ENCODE data around the gene GPR15.
A peak's percentile ranks its signal among the peaks of the same experiment; 100 is the strongest.
"Not testable (repeated sequence)": the region's sequence is repeated elsewhere in the genome, so short reads cannot be mapped to it uniquely, and the experiment has no call there.

Gene GPR15

GRCh38 chr3:98555025-98555379 is 23.2 kb downstream of the GPR15 start:
- Histone ChIP-seq H3K9ac (ENCODE audit: low read length) (no peak overlapping the region), H3K27ac (ENCODE audit: low read depth, low read length) (no peak overlapping the region), H2AK5ac (ENCODE audit: low read length) (no peak overlapping the region), H3K18ac (ENCODE audit: low read length) (no peak overlapping the region), H3K23ac (ENCODE audit: low read length) (no peak overlapping the region), H4K8ac (ENCODE audit: low read depth, low read length) (no peak overlapping the region), H3K27me3 (ENCODE audit: insufficient read depth, low read length, poor library complexity) (no peaks in the 10 kb centered on the region), H3K4ac (ENCODE audit: low read depth, low read length) (no peak overlapping the region), H3K36me3 (ENCODE audit: control insufficient read depth, insufficient read depth, low read length) (no peaks in the 10 kb centered on the region), H4K5ac (ENCODE audit: low read length) (no peak overlapping the region), H3K56ac (ENCODE audit: low read length) (no peak overlapping the region), H3K4me3 (ENCODE audit: low read length) (no peak overlapping the region), H2BK15ac (replicated peaks; ENCODE audit: low read depth) (no peak overlapping the region), H2BK120ac (ENCODE audit: low read depth, low read length) (no peak overlapping the region), H3K4me1 (ENCODE audit: control insufficient read depth, low read depth, low read length) (no peaks in the 10 kb centered on the region), H3K79me2 (ENCODE audit: control insufficient read depth, insufficient read depth, low read length) (no peaks in the 10 kb centered on the region), H2BK5ac (ENCODE audit: low read length) (no peak overlapping the region), H3K79me1 (ENCODE audit: low read length) (no peaks in the 10 kb centered on the region), H3K4me2 (ENCODE audit: low read length) (no peak overlapping the region)
- DNase-seq: no peak
- no CpG with 5 or more reads among the region's 4 CpGs for WGBS (ENCODE audit: extremely low coverage, insufficient coverage, low lambda C conversion rate)

GRCh38 chr3:98556164-98557130 is 24.7 kb downstream of the GPR15 start:
- no peaks in the 10 kb centered on the region for H3K27me3 ChIP-seq (ENCODE audit: insufficient read depth, low read length, poor library complexity)
- no peak overlapping the region for H3K27ac ChIP-seq (ENCODE audit: low read depth, low read length)
- peak overlapping the region; percentile 61 for H2BK120ac ChIP-seq (ENCODE audit: low read depth, low read length)
- H3K4me2 ChIP-seq (ENCODE audit: low read length): no peak overlapping the region
- H3K56ac ChIP-seq (ENCODE audit: low read length): no peak overlapping the region
- H3K79me2 ChIP-seq (ENCODE audit: control insufficient read depth, insufficient read depth, low read length): no peaks in the 10 kb centered on the region
- H2BK15ac ChIP-seq (replicated peaks; ENCODE audit: low read depth): no peak overlapping the region
- H2AK5ac ChIP-seq (ENCODE audit: low read length): no peak overlapping the region
- H2BK5ac ChIP-seq (ENCODE audit: low read length): no peak overlapping the region
- H3K9ac ChIP-seq (ENCODE audit: low read length): no peak overlapping the region
- H3K4ac ChIP-seq (ENCODE audit: low read depth, low read length): no peak overlapping the region
- no CpG with 5 or more reads among the region's 7 CpGs for WGBS (ENCODE audit: extremely low coverage, insufficient coverage, low lambda C conversion rate)
- H4K8ac ChIP-seq (ENCODE audit: low read depth, low read length): no peak overlapping the region
- H3K4me3 ChIP-seq (ENCODE audit: low read length): no peak overlapping the region
- no peak for DNase-seq
- H4K5ac ChIP-seq (ENCODE audit: low read length): no peak overlapping the region
- H3K79me1 ChIP-seq (ENCODE audit: low read length): no peaks in the 10 kb centered on the region
- no peaks in the 10 kb centered on the region for H3K36me3 ChIP-seq (ENCODE audit: control insufficient read depth, insufficient read depth, low read length)
- no peak overlapping the region for H3K23ac ChIP-seq (ENCODE audit: low read length)
- H3K4me1 ChIP-seq (ENCODE audit: control insufficient read depth, low read depth, low read length): no peaks in the 10 kb centered on the region
- H3K18ac ChIP-seq (ENCODE audit: low read length): no peak overlapping the region

GRCh38 chr3:98557324-98558010 is 25.7 kb downstream of the GPR15 start:
- Histone ChIP-seq H4K8ac (ENCODE audit: low read depth, low read length) (no peak overlapping the region), H3K4me3 (ENCODE audit: low read length) (no peak overlapping the region), H3K36me3 (ENCODE audit: control insufficient read depth, insufficient read depth, low read length) (no peaks in the 10 kb centered on the region), H4K5ac (ENCODE audit: low read length) (no peak overlapping the region), H2BK120ac (ENCODE audit: low read depth, low read length) (no peak overlapping the region), H3K79me1 (ENCODE audit: low read length) (no peaks in the 10 kb centered on the region), H3K9ac (ENCODE audit: low read length) (no peak overlapping the region), H2BK15ac (replicated peaks; ENCODE audit: low read depth) (no peak overlapping the region), H3K4ac (ENCODE audit: low read depth, low read length) (no peak overlapping the region), H3K56ac (ENCODE audit: low read length) (no peak overlapping the region), H3K23ac (ENCODE audit: low read length) (no peak overlapping the region), H3K4me1 (ENCODE audit: control insufficient read depth, low read depth, low read length) (no peaks in the 10 kb centered on the region), H2AK5ac (ENCODE audit: low read length) (no peak overlapping the region), H3K27me3 (ENCODE audit: insufficient read depth, low read length, poor library complexity) (no peaks in the 10 kb centered on the region), H3K18ac (ENCODE audit: low read length) (no peak overlapping the region), H3K4me2 (ENCODE audit: low read length) (no peak overlapping the region), H3K79me2 (ENCODE audit: control insufficient read depth, insufficient read depth, low read length) (no peaks in the 10 kb centered on the region), H3K27ac (ENCODE audit: low read depth, low read length) (no peak overlapping the region), H2BK5ac (ENCODE audit: low read length) (no peak overlapping the region)
- no peak for DNase-seq
- WGBS (ENCODE audit: extremely low coverage, insufficient coverage, low lambda C conversion rate): no CpG with 5 or more reads among the region's 4 CpGs

- no peak overlapping the region for H3K27ac ChIP-seq (ENCODE audit: low read depth, low read length)
- no peaks in the 10 kb centered on the region for H3K79me1 ChIP-seq (ENCODE audit: low read length)
- no peak overlapping the region for H3K9ac ChIP-seq (ENCODE audit: low read length)
- no peaks in the 10 kb centered on the region for H3K79me2 ChIP-seq (ENCODE audit: control insufficient read depth, insufficient read depth, low read length)
- no peak overlapping the region for H4K8ac ChIP-seq (ENCODE audit: low read depth, low read length)
- no peak overlapping the region for H3K56ac ChIP-seq (ENCODE audit: low read length)
- no peak overlapping the region for H3K18ac ChIP-seq (ENCODE audit: low read length)
- H3K27me3 ChIP-seq (ENCODE audit: insufficient read depth, low read length, poor library complexity): no peaks in the 10 kb centered on the region
- WGBS (ENCODE audit: extremely low coverage, insufficient coverage, low lambda C conversion rate): no CpG with 5 or more reads among the region's 6 CpGs
- H3K4me2 ChIP-seq (ENCODE audit: low read length): no peak overlapping the region
- H2BK5ac ChIP-seq (ENCODE audit: low read length): no peak overlapping the region
- no peak for DNase-seq
- H3K4me3 ChIP-seq (ENCODE audit: low read length): no peak overlapping the region
- no peaks in the 10 kb centered on the region for H3K4me1 ChIP-seq (ENCODE audit: control insufficient read depth, low read depth, low read length)
- H3K36me3 ChIP-seq (ENCODE audit: control insufficient read depth, insufficient read depth, low read length): no peaks in the 10 kb centered on the region
- H2AK5ac ChIP-seq (ENCODE audit: low read length): no peak overlapping the region
- no peak overlapping the region for H2BK120ac ChIP-seq (ENCODE audit: low read depth, low read length)
- no peak overlapping the region for H3K23ac ChIP-seq (ENCODE audit: low read length)
- no peak overlapping the region for H3K4ac ChIP-seq (ENCODE audit: low read depth, low read length)
- H2BK15ac ChIP-seq (replicated peaks; ENCODE audit: low read depth): no peak overlapping the region
- H4K5ac ChIP-seq (ENCODE audit: low read length): no peak overlapping the region
Observed at GRCh38 chr3:98558100-98558827, 26.5 kb downstream of the GPR15 start.

- H3K56ac ChIP-seq (ENCODE audit: low read length); H2BK120ac ChIP-seq (ENCODE audit: low read depth, low read length); DNase-seq; H2AK5ac ChIP-seq (ENCODE audit: low read length); H3K18ac ChIP-seq (ENCODE audit: low read length); H4K5ac ChIP-seq (ENCODE audit: low read length); H2BK5ac ChIP-seq (ENCODE audit: low read length); H3K9ac ChIP-seq (ENCODE audit: low read length); H3K4me1 ChIP-seq (ENCODE audit: control insufficient read depth, low read depth, low read length); H3K4me2 ChIP-seq (ENCODE audit: low read length); H3K36me3 ChIP-seq (ENCODE audit: control insufficient read depth, insufficient read depth, low read length); H4K8ac ChIP-seq (ENCODE audit: low read depth, low read length); H3K27ac ChIP-seq (ENCODE audit: low read depth, low read length); H3K79me2 ChIP-seq (ENCODE audit: control insufficient read depth, insufficient read depth, low read length); H3K4ac ChIP-seq (ENCODE audit: low read depth, low read length); H3K27me3 ChIP-seq (ENCODE audit: insufficient read depth, low read length, poor library complexity); H3K4me3 ChIP-seq (ENCODE audit: low read length); H3K23ac ChIP-seq (ENCODE audit: low read length); H2BK15ac ChIP-seq (replicated peaks; ENCODE audit: low read depth); H3K79me1 ChIP-seq (ENCODE audit: low read length): not testable (repeated sequence)
- WGBS (ENCODE audit: extremely low coverage, insufficient coverage, low lambda C conversion rate): no CpG with 5 or more reads among the region's 2 CpGs
Observed at GRCh38 chr3:98559769-98560168, 28.0 kb downstream of the GPR15 start.
